Upper lobe of right lung (tissue), 1 donor: Measurements from ENCODE around the gene FBXO27. TPM values are rescaled to one million over a fixed set of nuclear protein-coding genes. Genes with fewer than 3 reads are reported as not detected.

Experiments used
- ATAC-seq: fragments of 200-7000 bp; cut with Tn5 transposase; one replicate; pipeline ENCODE4 v1.9.1; 2020; ENCODE audit warnings: mild to moderate bottlenecking, moderate library complexity
- DNase-seq: peaks from one replicate; pipeline ENCODE4 v3.0.0-alpha.2; 2020
- H3K27ac ChIP-seq: fragments of 200-600 bp; one replicate; pipeline ENCODE4 v1.8.0; 2022
- H3K27me3 ChIP-seq: fragments of 200-600 bp; one replicate; pipeline ENCODE4 v1.8.0; 2022; ENCODE audit warnings: mild to moderate bottlenecking
- H3K36me3 ChIP-seq: fragments of 200-600 bp; one replicate; pipeline ENCODE4 v1.8.0; 2022
- H3K4me1 ChIP-seq: fragments of 200-600 bp; one replicate; pipeline ENCODE4 v1.8.0; 2022
- H3K4me3 ChIP-seq: fragments of 200-600 bp; one replicate; pipeline ENCODE4 v1.8.0; 2022; ENCODE audit warnings: mild to moderate bottlenecking
- H3K9me3 ChIP-seq: fragments of 200-600 bp; one replicate; pipeline ENCODE4 v1.8.0; 2022
- CTCF ChIP-seq: fragments of 200-600 bp; IDR thresholded peaks from one replicate; pipeline ENCODE4 v1.8.0; 2022; ENCODE audit warnings: antibody characterized with exemption
- intact Hi-C: fragments of 100-400 bp; cut with DNase I; formaldehyde crosslinking; loops from one replicate; pipeline ENCODE4 v1.11.0; 2022
- total RNA-seq: library from RNA; stranded (reverse); fragmentation: NEBNext Ultra II Directional; extraction: Animal tissue kit (Norgen Biotek cat#: 25700); gene quantifications from one replicate; pipeline ENCODE4 v1.2.1, GENCODE V29; 2021
- donor health status: DM: no; HTN: yes; CAD: no; lungs with severe emphysema.

Gene FBXO27
- total RNA-seq, 1 donor from 2014 or later, result 7.6 TPM

- Histone ChIP-seq H3K4me1 (peaks cover 3% of the 10 kb centered on the region), H3K27me3 (no peaks in the 10 kb centered on the region), H3K4me3 (peak within 1 kb of the TSS; percentile 68), H3K27ac (peak within 1 kb of the TSS; percentile 73), H3K9me3 (no peaks in the 10 kb centered on the region), H3K36me3 (no peaks in the 10 kb centered on the region)
- no peak for TF ChIP-seq CTCF
- DNase-seq (peak; percentile 76), ATAC-seq (peak; percentile 87)
- intact Hi-C loops, result no loop called here
Observed at GRCh38 chr19:38975214-38975860, 57.0 kb downstream of the FBXO27 start, which contains the start of gene FBXO17. Gene FBXO17 (minus strand): TSS chr19:38975742. CDS start chr19:38950319, 25,423 bp downstream.

GRCh38 chr19:38974624-38975213 lies 57.6 kb downstream of the FBXO27 start:
- peak overlapping the region; percentile 73 for H3K27ac ChIP-seq
- no peaks in the 10 kb centered on the region for H3K27me3 ChIP-seq
- no peaks in the 10 kb centered on the region for H3K36me3 ChIP-seq
- H3K4me3 ChIP-seq, result peak overlapping the region; percentile 68
- TF ChIP-seq CTCF, result peak; percentile 6
- ATAC-seq (no peak), DNase-seq (no peak)
- intact Hi-C loops, result no loop called here
- H3K9me3 ChIP-seq, result no peaks in the 10 kb centered on the region
- peaks cover 3% of the 10 kb centered on the region for H3K4me1 ChIP-seq

Other genes with a start within 250 kb of the FBXO27 start
- gene LGALS7B, start 243.3 kb downstream of the FBXO27 start, total RNA-seq, result 3.2 TPM
- gene LGALS4, start 219.6 kb downstream of the FBXO27 start, total RNA-seq, result 3.7 TPM
- 210 TPM for gene ECH1, start 200.8 kb downstream of the FBXO27 start, total RNA-seq
- gene HNRNPL, start 182.6 kb downstream of the FBXO27 start, total RNA-seq, result 248 TPM
- gene RINL, start 154.3 kb downstream of the FBXO27 start, total RNA-seq, result 12.0 TPM
- gene SIRT2, start 132.9 kb downstream of the FBXO27 start, total RNA-seq, result 59.2 TPM
- 25.5 TPM for gene NFKBIB, start 132.6 kb downstream of the FBXO27 start, total RNA-seq
- 0.67 TPM for gene CCER2, start 120.4 kb downstream of the FBXO27 start, total RNA-seq
- gene SARS2, start 101.8 kb downstream of the FBXO27 start, total RNA-seq, result 21.6 TPM
- gene MRPS12, start 101.6 kb downstream of the FBXO27 start, total RNA-seq, result 28.8 TPM
- 13.3 TPM for gene FBXO17, start 56.8 kb downstream of the FBXO27 start, total RNA-seq
- not detected for gene ACP7, start 51.8 kb upstream of the FBXO27 start, total RNA-seq
- 72.8 TPM for gene PAK4, start 93.2 kb upstream of the FBXO27 start, total RNA-seq
- gene NCCRP1, start 164.4 kb upstream of the FBXO27 start, total RNA-seq, result 0.46 TPM
- gene SYCN, start 171.7 kb upstream of the FBXO27 start, total RNA-seq, result not detected
- gene IFNL3, start 212.5 kb upstream of the FBXO27 start, total RNA-seq, result not detected
- gene IFNL4, start 216.3 kb upstream of the FBXO27 start, total RNA-seq, result not detected
- gene IFNL2, start 235.8 kb upstream of the FBXO27 start, total RNA-seq, result not detected